ENCODE measurements around the gene DCAF16.

Gene DCAF16

GRCh38 chr4:17762726-17763125 lies 47.8 kb downstream of the DCAF16 start:
- no peaks in the 10 kb centered on the region for H4K20me1 ChIP-seq (ENCODE audit: insufficient read depth)
- no peaks in the 10 kb centered on the region for H3K36me3 ChIP-seq (ENCODE audit: insufficient read depth)
- no peak overlapping the region for H2AFZ ChIP-seq (ENCODE audit: low read depth)
- H3K27me3 ChIP-seq (ENCODE audit: insufficient read depth, low read depth), result no peaks in the 10 kb centered on the region
- H3K4me1 ChIP-seq (ENCODE audit: low read depth, poor library complexity, severe bottlenecking), result no peaks in the 10 kb centered on the region
- H3K9ac ChIP-seq, result no peak overlapping the region
- H3K79me2 ChIP-seq (ENCODE audit: insufficient read depth, low read depth), result no peaks in the 10 kb centered on the region
- H3K4me2 ChIP-seq, result no peak overlapping the region
- no peak overlapping the region for H3K4me3 ChIP-seq (IDR thresholded peaks at IDR 0.05; ENCODE audit: insufficient read depth, low read depth, low read length)
- TF ChIP-seq, protein P1, sequence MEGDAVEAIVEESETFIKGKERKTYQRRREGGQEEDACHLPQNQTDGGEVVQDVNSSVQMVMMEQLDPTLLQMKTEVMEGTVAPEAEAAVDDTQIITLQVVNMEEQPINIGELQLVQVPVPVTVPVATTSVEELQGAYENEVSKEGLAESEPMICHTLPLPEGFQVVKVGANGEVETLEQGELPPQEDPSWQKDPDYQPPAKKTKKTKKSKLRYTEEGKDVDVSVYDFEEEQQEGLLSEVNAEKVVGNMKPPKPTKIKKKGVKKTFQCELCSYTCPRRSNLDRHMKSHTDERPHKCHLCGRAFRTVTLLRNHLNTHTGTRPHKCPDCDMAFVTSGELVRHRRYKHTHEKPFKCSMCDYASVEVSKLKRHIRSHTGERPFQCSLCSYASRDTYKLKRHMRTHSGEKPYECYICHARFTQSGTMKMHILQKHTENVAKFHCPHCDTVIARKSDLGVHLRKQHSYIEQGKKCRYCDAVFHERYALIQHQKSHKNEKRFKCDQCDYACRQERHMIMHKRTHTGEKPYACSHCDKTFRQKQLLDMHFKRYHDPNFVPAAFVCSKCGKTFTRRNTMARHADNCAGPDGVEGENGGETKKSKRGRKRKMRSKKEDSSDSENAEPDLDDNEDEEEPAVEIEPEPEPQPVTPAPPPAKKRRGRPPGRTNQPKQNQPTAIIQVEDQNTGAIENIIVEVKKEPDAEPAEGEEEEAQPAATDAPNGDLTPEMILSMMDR (conservative IDR thresholded peaks at IDR 0.05; ENCODE audit: low read depth, low read length), result no peak
- no peak overlapping the region for H3K27ac ChIP-seq

- Histone ChIP-seq H3K4me3 (IDR thresholded peaks at IDR 0.05; ENCODE audit: insufficient read depth, low read depth, low read length) (no peak overlapping the region), H3K27ac (no peak overlapping the region), H3K9ac (no peak overlapping the region), H4K20me1 (ENCODE audit: insufficient read depth) (no peaks in the 10 kb centered on the region), H2AFZ (ENCODE audit: low read depth) (no peak overlapping the region), H3K79me2 (ENCODE audit: insufficient read depth, low read depth) (no peaks in the 10 kb centered on the region), H3K4me1 (ENCODE audit: low read depth, poor library complexity, severe bottlenecking) (no peaks in the 10 kb centered on the region), H3K4me2 (no peak overlapping the region), H3K27me3 (ENCODE audit: insufficient read depth, low read depth) (no peaks in the 10 kb centered on the region), H3K36me3 (ENCODE audit: insufficient read depth) (no peaks in the 10 kb centered on the region)
- TF ChIP-seq, protein P1 (conservative IDR thresholded peaks at IDR 0.05; ENCODE audit: low read depth, low read length), result no peak
Measured at GRCh38 chr4:17761062-17761461, 49.5 kb downstream of the DCAF16 start.

DNA sequence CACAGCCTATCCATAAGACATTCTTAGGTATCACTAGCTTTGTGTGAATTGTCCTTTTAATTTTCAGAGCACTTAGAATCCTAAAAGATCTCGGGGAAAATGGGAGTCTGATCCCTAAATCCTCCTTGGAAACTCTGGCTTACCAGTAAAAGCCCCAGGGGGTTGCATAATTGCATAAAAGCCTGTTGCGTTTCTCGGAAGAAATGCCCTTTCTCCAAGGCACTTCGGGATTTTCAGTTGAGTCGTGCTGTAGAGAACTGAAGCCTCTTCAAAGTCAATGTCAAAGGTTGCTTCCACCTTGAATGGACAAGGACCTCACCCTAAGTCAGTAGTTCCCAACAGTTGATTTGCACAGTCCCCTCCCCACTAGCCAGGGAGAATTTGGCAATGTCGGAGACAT lies 49.9 kb downstream of the DCAF16 start:
- TF ChIP-seq, protein P1 (conservative IDR thresholded peaks at IDR 0.05; ENCODE audit: low read depth, low read length), result no peak
- Histone ChIP-seq H3K27ac (no peak overlapping the region), H3K79me2 (ENCODE audit: insufficient read depth, low read depth) (no peaks in the 10 kb centered on the region), H3K4me3 (IDR thresholded peaks at IDR 0.05; ENCODE audit: insufficient read depth, low read depth, low read length) (no peak overlapping the region), H4K20me1 (ENCODE audit: insufficient read depth) (no peaks in the 10 kb centered on the region), H3K4me1 (ENCODE audit: low read depth, poor library complexity, severe bottlenecking) (no peaks in the 10 kb centered on the region), H2AFZ (ENCODE audit: low read depth) (no peak overlapping the region), H3K36me3 (ENCODE audit: insufficient read depth) (no peaks in the 10 kb centered on the region), H3K9ac (no peak overlapping the region), H3K27me3 (ENCODE audit: insufficient read depth, low read depth) (no peaks in the 10 kb centered on the region), H3K4me2 (no peak overlapping the region)

GRCh38 chr4:17758485-17758884 lies 52.1 kb downstream of the DCAF16 start:
- no peak overlapping the region for H3K4me2 ChIP-seq
- TF ChIP-seq, protein P1 (conservative IDR thresholded peaks at IDR 0.05; ENCODE audit: low read depth, low read length), result no peak
- H3K4me3 ChIP-seq (IDR thresholded peaks at IDR 0.05; ENCODE audit: insufficient read depth, low read depth, low read length), result no peak overlapping the region
- no peaks in the 10 kb centered on the region for H3K79me2 ChIP-seq (ENCODE audit: insufficient read depth, low read depth)
- no peaks in the 10 kb centered on the region for H4K20me1 ChIP-seq (ENCODE audit: insufficient read depth)
- no peak overlapping the region for H3K9ac ChIP-seq
- no peaks in the 10 kb centered on the region for H3K4me1 ChIP-seq (ENCODE audit: low read depth, poor library complexity, severe bottlenecking)
- no peak overlapping the region for H3K27ac ChIP-seq
- no peaks in the 10 kb centered on the region for H3K36me3 ChIP-seq (ENCODE audit: insufficient read depth)
- no peak overlapping the region for H2AFZ ChIP-seq (ENCODE audit: low read depth)
- H3K27me3 ChIP-seq (ENCODE audit: insufficient read depth, low read depth), result no peaks in the 10 kb centered on the region
